H4 (cell line): ENCODE measurements around the gene HOXB3. TPM values are rescaled to one million over a fixed set of nuclear protein-coding genes. Genes with fewer than 3 reads are reported as not detected.

ENCODE experiments used
- DNase-seq: peaks from one replicate; pipeline ENCODE4 v3.0.0-alpha.2; 2015; ENCODE audit warnings: low spot score
- total RNA-seq: library from RNA; depleted of rRNA; stranded (reverse); fragments of >200 nt; shearing (Covaris generic); gene quantifications from 2 replicates; pipeline ENCODE4 v1.2.3, GENCODE V29; 2014

Gene HOXB3
- total RNA-seq, 1 experiment from 2014 or later, result 2.0 TPM

DNA sequence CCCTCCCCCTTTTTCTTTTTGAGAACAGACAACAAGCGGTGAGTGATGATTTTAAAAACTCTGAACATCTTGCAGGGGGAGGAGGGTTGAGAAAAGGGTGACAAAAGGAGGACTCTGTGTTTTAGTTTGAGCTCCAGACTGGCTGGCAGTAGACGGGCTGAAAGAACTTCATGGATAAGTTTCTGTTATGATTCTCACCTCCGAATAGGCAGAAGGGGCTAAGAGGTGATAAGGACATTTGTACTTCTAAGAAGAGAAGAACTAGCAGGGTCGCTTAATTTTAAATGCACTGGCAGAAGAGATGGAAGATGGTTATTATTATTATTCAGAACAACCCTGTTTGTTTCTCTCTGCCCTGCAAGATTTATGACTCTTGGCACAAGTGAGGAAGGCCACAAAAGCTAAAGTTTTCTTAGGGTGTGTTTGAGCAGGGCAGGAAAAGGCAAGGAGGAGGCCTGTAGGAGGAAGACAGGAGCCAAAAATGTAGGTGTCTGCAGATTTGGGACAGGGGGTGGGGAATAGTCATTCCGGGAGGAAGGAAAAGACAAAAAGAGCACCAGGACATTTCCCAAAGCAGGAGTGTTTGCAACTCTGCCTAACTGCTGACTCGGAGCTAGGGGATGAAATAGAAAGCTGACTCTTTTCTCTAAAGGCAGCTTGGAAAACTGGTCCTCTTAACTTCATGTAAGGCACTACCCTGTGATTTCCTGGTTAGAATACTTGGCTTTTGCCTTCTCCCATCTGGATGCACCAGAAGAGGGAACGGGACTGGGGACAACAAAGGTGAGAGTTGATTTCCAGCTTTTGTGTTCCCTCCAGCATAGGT, 33.3 kb downstream of the HOXB3 start:
- DNase-seq, result no peak

DNA sequence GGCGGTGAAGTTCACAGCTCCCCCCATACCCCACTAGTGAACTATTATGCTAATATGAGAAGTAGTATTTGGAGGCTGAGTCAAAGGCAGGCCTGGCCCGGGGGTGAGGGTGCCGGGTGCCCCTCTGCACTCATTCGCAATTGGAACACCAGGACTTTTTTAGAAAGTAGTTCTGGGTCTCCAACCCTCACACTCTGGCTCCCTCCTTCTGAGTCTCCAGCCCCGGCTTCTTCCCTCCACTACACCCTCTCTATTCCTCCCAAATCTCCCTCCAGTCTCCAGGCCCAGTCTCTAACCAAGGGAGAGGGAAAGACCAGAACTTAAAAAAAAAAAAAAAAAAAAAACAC, 33.8 kb downstream of the HOXB3 start:
- DNase-seq, result no peak

DNA sequence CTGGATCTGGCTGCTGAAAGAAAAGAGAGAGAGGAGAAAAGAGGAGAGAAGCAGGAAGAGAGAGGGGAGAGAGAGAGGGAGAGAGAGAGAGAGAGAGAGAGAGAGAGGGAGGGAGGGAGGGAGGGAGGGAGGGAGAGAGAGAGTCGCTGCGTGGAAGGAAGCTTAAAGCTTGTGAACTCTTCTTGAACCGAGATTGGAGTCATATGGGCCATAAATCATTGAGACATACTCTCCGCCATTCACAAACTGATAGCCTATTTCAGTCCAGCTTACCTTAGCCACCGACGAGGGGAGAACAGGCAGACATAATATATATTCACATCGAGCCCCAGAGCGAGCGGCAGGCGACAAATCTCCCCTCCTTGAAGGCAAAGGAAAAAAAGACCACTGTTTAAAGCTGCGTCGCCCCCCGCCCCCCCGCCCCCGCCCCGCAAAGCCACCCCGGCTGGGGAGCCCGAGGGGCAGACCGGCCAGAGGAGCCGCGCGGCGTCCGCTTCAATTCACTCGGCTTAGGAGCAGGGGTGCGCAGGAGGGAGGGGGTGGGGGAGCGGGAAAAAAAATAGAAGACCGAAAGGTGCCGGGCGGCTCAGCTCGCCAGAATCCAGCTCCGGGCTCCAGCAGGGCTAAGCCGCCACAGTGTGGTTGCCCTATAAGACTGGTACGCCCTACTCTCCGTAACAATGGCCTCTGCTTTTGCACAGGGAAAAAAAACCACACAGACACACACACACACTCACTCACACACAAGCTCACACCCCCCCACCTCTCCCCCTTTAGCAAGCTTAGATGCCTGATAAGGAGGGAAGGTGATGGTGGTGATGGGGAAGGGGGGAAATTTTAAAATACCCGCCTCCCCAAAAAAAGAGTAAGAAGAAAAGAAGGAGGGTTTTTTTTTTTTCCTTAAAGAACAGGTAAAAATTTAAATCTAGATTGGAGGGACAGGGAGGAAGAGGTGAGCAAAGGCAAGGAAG, 34.5 kb downstream of the HOXB3 start:
- DNase-seq, result peak; percentile 93

GRCh38 chr17:48554412-48555257, 35.4 kb downstream of the HOXB3 start:
- no peak for DNase-seq

- DNase-seq, result no peak
Observed at GRCh38 chr17:48553826-48554225, 36.2 kb downstream of the HOXB3 start.

DNA sequence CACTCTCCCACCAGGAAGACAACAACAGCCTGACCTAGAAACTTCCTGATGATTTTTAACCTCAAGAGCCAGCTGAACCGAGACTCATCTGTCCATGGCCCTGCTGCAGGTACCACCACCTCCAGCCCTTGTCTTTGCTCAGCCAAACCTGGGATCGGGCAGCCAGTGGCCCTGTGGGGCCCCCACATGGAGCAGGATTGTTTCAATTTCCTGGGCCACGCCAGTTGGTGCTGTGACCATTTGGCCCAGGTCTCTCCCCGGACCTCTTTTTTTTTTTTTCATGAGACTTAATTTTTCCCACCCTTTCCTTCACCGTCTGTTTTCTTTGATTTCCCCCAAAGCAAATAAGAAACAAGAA, 36.9 kb downstream of the HOXB3 start:
- no peak for DNase-seq

DNA sequence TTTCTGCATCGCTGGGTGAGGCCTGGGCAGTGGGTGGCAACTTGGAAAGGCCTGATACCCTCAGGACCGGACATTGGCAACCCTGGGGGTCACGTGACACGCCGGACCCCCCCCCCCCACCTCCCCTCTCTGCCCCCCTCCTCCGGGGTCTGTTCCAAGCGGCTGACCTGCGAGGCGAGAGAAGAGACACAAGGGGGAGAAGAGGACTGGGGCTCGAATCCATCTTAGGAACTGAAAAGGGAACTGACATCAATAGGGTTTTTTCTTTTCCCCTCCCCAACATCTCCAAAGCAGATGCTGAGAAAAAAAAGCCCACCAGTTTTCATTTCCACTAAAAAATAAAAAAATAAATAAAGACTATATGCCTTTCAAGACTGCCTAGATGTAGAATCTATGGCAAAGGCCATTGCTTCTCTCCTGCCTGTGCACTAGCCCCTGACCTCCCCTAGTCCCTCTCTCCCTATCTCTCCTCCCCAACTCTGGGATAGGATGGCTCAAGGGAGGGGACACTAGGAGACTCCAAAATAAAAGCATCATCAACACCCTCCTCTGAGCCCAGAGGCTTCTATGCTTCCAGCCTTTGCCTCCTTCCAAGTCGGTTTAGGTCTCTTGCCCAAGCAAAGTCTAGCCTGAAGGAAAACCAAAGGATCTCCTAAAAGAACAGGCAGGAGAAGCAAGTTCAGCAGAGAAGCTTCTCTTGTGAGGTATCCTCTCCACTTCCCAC, 37.4 kb downstream of the HOXB3 start:
- no peak for DNase-seq

DNA sequence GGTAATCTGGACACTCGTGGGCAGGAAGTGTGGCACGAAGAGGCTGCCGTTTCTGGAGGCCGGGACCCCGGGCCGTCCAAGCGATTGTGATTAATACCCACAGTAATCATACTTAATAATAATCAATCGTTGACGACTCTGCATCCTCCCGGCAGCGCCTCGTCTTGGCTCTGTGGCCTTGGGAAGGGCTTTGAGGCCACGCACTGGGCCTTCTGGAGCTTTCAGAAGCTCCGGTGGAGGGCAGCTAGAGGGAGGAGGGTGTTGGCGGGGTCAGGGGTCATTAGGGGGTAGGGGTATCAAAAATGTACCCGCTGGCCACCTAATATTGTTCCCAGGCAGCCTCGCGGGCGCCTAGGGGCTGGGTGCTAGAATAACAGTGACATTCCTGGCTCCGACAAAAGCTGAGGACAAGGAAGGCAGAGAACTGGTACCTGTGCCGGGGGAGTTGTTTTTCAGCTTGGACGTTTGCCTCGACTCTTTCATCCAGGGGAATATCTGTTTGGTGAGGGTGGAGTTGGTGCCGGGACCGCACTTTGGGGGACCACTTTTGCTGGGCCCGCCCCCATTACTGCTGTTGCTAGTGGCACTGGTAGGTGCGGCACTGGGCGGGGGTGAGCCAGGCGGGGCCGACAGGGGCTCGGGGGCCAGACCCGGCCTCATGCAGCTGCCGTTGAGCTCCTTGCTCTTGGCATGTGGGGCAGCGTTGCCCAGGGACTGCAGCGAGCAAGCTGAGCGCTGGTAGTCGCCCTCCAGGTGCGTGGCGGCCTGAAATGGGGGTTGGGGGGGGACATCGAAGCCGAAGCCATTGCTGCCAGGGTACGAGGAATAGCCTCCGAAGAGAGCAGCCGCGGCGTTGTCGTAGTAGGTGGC, 38.2 kb downstream of the HOXB3 start:
- DNase-seq, result no peak

GRCh38 chr17:48551214-48551555, 38.9 kb downstream of the HOXB3 start:
- DNase-seq, result no peak

DNA sequence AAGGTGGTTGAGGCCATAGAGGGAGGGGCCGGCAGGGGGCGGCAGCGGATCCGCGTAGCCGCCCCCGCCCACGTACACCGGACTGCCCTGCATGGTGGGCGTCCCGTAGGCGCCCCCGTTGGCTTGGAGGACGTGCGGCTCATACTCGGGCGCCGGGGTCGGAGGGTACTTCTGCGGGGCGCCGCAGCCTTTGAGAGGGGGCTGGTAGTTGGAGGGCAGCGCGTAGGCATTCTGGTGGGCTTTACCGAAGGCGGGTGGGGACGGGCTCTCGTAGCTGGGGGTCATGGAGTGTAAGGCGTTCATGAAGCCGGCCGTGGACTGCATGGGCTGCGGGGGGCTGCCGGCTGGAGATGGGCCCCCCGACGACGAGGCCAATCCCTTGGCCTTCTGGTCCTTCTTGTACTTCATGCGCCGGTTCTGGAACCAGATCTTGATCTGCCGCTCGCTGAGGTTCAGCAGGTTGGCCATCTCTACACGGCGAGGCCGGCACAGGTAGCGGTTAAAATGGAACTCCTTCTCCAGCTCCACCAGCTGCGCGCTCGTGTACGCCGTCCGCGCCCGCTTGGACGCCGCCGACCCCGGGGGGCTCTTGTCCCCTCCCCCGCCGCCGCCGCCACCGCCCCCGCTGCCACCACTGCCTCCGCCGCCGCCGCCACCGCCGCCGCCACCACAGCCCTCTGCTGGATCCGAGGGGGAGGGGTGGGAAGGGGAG, 39.4 kb downstream of the HOXB3 start:
- no peak for DNase-seq

DNA sequence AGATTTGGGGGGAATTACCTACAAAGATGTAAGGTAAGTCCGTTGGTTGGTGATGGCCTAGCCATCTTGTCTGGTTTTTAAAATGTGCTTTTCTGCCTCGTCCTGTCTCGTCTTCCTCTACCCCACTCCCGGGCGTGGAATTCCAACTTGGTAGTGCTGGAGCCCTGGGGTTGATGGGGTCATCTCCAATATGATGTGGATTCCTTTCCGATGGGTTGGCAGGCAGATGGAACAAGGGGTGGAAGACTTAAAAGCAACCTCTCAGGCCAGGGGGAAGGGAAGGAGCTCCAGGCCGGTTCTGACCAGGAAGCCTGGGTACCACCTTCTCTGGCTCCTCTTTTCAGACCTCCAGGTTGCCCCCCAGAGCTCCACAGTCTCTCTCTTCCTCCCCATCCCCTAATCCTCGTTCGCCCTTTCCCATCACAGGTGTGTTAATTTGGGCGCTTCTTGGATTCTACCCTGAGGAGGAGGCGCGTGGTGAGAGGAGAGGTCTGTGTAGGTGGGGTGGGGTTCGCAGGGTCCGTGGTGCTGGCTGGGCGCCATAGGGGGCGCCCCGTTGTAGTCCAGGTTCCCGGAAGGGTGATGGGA, 40.0 kb downstream of the HOXB3 start:
- DNase-seq, result no peak

DNA sequence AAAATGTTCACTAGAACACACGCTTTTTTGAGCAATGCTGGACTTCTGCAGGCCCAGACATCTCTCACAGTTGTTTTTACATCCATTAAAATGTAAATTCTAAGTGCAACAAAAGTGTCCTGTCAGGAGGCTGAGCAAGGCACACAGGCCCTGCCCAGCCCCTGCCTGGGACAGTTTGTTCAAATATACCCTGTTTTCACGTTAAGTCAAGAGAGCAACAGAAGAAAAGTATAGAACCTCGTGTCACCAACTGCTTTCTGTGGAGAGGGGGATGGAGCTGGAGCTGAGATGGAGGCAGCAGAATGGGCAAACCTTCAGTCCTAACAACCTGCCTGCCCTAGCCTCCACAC, 40.8 kb downstream of the HOXB3 start:
- no peak for DNase-seq

DNA sequence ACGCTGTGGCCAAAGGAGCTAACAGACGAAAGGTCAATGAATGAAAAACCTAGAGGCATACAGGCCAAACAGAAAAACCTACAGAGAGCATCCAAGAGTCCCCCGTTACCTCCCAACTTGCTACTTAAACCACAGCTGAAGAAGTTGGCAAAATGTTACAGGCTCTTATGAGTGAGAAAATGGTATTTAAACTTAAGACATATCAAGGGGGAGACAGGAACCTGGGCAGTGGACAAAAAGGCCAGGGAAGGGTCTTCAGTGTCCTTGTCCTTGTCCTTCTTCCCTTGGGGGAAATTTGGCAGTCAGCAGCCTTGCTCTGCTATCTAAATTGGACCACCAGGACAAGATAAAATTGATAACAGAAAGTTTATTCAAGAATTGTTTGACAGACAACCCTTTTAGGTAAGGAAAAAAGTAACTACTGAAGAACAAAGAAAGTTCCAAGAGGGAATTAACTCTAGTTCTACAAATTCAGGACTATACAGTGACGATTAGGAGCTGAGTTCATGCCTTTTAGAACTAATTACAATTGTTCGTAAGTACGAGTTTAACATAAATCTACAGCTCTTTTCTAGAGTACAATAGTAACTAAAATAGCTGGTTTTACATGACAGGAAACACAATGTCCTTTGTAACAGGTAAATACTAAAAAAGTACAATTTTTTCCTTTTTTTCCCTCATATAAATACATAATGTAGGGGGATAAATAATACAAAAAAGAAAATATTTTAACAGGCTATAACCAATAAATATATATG, 41.3 kb downstream of the HOXB3 start:
- no peak for DNase-seq

DNA sequence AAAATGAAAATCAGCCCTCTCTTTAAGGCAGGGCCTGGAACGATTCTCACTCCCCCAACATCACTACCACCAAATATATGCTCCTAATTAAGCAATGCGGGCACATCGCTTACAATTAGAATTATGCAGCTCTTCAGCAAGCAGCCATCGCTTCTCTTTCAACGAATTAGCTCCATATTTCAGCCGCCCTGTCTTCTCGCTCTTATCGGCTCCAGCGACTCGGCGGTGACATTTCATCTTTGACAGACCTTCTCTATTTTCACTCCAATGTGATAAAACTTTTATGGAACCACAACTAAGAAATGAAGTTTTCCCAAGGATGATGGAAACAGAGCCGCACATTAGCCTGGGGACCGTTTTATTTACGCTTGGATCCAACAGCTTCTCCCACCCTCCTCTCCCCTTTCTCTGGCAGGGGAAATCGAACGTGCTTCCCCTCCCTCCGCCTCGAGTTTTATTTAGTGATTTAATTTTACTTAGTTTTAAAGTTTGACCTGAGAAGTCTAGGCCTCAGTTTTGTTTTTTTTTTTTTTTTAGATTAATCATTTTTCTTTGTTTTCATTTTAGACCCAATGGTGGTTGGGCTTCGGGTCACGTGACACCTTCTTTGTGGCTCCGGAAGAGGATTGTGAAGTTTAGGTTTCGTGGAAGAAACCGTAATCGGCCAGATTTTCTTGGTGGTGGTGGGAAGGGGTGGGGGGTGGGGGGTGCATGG, 42.1 kb downstream of the HOXB3 start:
- DNase-seq, result no peak

GRCh38 chr17:48546924-48547807, 42.9 kb downstream of the HOXB3 start:
- DNase-seq, result no peak

GRCh38 chr17:48546137-48546923, 43.7 kb downstream of the HOXB3 start:
- no peak for DNase-seq
